ENCODE measurements around the gene DHX36.
A peak's percentile ranks its signal among the peaks of the same experiment; 100 is the strongest.

Gene DHX36

DNA sequence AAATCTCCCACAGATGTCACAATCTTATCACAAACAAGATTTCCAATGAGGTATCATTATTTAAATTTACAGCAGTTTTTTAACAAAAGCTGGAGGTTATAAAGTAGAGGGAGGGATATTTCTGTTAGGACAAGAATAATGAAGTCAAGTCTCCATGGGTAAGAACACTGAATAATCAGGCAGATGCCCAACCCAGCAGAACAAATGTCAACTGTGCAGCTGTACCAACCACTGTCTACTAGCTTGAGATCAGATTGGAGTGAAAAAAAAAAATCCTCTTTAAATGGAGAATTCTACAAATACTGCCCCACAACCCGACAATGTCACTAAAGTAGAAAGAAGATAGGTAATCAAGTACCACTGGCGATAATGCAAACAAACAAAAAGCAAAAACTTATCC lies 30.3 kb downstream of the DHX36 start:
- no peak for FAIRE-seq
- no peak for DNase-seq (ENCODE audit: low spot score)

DNA sequence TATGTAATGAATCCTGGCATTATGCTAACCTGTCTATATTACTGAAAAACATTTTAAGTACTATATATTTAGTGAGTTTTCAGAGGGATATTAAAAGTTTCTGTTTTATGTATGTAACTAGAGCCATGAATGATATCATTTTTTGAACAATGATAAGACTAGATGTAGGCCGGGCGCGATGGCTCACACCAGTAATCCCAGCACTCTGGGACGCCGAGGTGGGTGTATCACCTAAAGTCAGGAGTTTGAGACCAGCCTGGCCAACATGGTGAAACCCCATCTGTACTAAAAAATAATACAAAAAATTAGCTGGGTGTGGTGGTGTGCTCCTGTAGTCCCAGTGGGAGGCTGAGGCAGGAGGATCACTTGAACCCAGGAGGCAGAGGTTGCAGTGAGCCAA lies 34.1 kb downstream of the DHX36 start:
- FAIRE-seq (no peak), DNase-seq (ENCODE audit: low spot score) (no peak)

DNA sequence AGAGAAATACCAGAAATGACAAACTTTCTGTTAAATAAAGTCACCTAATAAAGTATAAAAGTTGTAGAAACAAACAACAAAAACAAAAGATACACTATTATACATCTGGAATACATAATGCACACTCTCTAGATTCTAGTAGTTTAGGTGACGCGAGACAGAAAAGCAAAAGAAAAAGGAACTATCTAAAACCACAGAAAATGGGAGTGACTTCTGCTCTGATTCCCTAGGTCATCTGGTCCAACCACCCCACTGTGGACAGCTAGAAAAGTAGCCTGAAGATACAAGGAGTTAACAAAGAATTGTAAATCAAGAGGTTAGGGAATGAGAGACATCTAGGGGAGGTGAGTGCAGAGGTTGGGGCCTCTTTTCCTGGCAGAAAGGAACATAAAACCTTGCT lies 39.1 kb downstream of the DHX36 start:
- FAIRE-seq (no peak), DNase-seq (ENCODE audit: low spot score) (no peak)

GRCh38 chr3:154280161-154280560 lies 44.1 kb downstream of the DHX36 start:
- FAIRE-seq = no peak
- DNase-seq (ENCODE audit: low spot score) = no peak

GRCh38 chr3:154275965-154276364 lies 48.3 kb downstream of the DHX36 start:
- FAIRE-seq (no peak), DNase-seq (ENCODE audit: low spot score) (no peak)

- FAIRE-seq (no peak), DNase-seq (ENCODE audit: low spot score) (no peak)
Observed at GRCh38 chr3:154275292-154275691, 49.0 kb downstream of the DHX36 start.

DNA sequence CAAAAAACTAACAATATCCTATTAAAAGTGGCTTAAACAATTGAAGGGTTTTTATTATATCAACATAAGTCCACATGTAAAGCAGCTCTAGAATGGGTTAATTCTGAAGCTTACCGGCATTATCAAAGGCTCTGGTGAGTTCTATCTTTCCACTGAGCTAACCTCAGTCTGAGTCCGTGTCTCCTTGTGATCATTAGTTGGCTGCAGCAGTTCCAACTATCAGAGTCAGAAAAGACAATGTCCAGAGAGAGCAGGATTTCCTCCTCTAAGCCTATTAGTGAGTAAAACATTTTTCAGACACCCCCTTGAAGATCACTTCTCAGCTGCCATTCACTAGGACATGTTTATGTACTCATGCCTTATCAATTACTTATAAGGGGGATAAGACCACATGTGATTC lies 49.9 kb downstream of the DHX36 start:
- FAIRE-seq = no peak
- no peak for DNase-seq (ENCODE audit: low spot score)

- FAIRE-seq (no peak), DNase-seq (ENCODE audit: low spot score) (no peak)
Observed at GRCh38 chr3:154273381-154273780, 50.9 kb downstream of the DHX36 start.

GRCh38 chr3:154254527-154254926 lies 69.8 kb downstream of the DHX36 start:
- FAIRE-seq (no peak), DNase-seq (ENCODE audit: low spot score) (no peak)

DNA sequence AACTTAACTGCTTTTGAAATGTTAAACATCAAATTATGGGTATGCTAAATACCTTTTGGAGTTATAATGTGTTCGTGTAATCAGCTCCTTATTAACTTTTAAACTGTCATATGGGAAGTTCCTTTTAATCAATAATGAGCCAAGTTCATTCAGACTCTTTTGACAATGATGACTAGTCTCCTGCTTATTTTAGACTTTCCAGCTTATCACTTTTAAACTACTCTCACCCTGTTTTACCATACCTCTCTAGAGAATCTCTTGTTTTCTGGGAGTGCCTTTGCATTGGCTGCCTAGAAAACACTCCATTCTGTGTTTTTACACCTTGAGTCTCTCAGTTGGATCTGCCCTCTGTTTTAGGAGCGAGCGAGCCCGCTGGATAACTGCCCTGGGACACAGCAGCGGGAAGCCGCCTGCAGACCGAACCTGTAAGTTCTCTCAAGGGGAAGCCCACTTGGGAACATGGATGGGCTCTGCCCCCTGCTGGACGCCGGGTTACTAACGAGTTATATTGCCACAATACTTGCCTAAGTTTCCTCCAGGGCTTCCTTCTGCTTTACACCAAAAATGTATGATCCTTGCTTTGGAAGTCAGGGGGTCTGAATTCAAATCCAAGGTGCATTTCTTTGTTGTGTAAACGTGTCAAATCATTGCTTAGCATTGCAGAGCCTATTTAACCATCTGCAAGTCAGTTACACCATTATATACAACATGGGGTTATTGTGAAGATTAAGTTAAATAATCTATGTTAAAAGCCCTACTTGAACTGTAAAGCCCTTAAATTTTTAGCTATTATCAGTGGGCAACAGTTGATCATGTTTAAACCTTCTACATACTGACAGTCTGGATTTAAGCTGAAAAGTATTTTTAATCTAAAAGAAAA lies 71.3 kb downstream of the DHX36 start:
- DNase-seq (ENCODE audit: low spot score) = peak; percentile 73
- no peak for FAIRE-seq

DNA sequence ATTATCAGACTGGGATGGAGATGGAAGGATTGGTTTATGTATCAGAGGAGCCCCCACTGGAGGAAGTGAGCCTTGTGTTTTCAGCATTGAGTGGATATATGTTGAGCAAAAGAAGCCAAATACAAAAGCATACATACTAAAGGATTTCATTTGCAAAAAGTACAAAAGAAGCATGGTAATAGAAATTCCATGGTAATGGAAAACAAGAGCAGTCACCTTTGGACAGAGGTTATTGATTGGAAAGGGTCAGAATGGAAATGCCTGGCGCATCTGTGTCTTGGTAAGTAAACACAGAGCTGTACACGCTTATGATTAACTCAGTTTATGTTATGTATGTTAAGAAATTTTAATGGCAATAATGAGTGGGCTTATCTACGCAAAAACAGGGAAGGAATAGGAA lies 72.7 kb downstream of the DHX36 start:
- DNase-seq (ENCODE audit: low spot score) (no peak), FAIRE-seq (no peak)

DNA sequence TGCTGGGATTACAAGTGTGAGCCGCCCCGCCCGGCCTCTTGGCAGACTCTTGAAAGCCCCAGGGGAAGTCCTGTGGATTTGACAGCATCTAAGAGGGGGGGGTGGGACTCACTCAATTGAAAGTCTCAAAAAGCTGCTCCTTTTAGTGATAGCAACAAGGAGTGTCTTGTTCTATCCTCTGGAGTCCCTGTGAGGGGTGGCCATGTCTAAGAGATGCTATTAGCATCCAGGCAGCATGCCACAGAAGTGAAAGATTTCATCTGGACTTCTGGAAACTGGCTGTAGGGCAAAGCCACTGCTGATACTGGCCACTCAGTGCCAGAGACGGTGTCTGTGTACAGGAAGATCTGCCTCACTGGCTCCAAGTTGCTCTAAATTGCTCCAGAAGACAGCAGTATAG lies 74.0 kb downstream of the DHX36 start:
- DNase-seq (ENCODE audit: low spot score) = no peak
- FAIRE-seq = no peak

DNA sequence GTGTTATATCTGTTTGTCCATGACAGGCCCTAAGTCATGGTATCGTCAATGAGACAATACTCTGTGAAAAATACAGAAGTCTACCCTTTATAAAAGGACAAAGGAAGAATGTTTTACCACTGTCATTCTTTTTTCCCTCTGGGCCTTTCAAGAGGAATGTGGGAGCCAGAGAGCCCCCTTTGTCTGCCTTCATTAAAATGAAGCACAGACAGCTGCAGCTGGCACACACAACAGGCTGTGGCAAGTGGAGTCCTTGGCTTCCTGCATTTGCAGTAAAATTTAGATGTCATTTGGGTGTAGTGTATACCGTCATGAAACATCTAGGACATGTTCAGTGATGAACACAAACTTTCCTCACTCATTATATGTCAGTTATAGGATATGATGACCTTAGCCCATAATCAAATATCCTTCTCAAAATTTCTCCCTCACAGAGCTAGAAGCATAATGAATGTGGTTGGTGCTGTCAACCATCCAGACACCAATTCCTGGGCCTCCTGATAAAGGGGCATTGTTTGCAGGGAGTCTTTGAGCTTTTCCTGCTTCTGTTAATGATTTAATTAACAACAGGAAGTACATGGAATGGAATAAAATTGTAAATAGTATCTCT lies 76.4 kb downstream of the DHX36 start:
- FAIRE-seq (no peak), DNase-seq (ENCODE audit: low spot score) (no peak)

DNA sequence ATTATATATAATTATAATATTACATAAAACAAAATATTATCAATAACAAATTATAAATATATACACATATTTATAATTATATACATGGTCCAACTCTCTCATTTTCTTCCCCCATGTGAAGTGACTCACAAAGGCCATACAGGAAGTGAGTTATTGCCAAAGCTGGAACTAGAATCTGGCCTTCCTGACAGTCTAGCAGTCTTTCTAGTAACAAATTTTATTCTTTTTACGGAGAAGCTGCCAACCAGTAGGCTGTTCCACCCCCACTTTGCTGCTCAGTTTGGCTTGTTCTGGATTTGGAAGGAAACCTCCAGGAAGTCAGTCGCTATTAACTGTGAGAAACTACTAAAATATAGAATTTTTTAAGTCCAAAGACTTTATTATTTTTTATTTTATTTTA lies 79.6 kb downstream of the DHX36 start:
- DNase-seq (ENCODE audit: low spot score) (no peak), FAIRE-seq (no peak)

- DNase-seq (ENCODE audit: low spot score) (no peak), FAIRE-seq (no peak)
Observed at GRCh38 chr3:154243353-154243752, 80.9 kb downstream of the DHX36 start.

GRCh38 chr3:154242766-154243165 lies 81.5 kb downstream of the DHX36 start:
- FAIRE-seq (no peak), DNase-seq (ENCODE audit: low spot score) (no peak)

DNA sequence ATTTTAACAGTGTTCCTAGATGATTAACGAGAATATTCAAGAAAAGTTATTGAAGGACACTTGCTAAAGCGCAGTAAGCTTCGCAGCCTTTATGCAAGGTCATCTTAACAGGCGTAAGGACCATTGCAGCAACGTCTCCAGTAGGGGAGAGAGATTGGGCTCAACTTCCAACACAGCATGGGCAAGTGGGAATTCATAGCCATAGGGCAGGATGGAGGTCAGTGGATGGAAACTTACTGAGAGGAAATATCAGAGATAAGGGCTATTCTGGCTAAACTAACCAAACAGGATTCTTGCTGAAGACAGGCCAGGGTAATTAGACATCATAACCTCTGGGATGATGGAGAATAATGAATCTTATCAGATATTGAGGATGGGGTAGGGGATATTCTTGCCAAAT lies 82.8 kb downstream of the DHX36 start:
- DNase-seq (ENCODE audit: low spot score) (no peak), FAIRE-seq (no peak)

- DNase-seq (ENCODE audit: low spot score) = no peak
- no peak for FAIRE-seq
Observed at GRCh38 chr3:154240235-154240634, 84.1 kb downstream of the DHX36 start.

DNA sequence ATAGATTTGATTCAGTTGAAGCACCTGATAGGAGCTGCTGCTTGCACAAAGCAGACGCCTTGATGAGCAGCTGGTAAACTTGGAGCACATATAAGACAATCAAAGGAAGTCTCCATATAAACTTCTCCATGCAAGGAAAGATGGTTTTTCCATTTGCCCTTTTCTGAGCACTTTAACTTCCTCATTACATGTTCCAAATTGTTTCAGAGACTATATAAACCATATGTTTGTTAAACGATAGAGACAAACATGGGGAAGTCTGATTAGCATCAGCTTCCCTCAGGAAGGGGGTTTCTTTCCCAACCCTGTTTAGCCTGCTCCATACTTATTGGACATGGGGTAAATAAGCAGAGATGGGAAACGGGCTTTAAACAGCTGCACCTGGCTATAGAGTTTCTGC lies 88.0 kb downstream of the DHX36 start:
- DNase-seq (ENCODE audit: low spot score) = no peak
- FAIRE-seq = no peak

DNA sequence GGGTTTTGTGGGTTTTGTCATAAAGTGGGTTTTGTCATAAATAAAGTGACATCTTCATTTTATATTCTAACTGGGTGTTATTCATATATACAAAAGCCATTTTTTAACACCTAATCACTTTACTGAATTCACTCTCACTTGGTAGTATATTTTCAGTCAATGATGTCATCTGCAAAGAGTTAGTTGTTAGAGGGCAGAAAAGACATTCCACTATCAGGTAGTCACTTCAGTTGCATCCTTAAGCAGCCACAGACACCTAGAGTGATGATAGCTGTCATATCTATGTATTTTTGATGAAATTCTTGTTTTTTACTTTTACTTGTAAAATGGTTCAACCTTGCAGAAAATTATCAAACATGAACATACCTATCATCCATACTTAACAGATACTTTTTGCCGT lies 89.0 kb downstream of the DHX36 start:
- FAIRE-seq (no peak), DNase-seq (ENCODE audit: low spot score) (peak; percentile 7)

DNA sequence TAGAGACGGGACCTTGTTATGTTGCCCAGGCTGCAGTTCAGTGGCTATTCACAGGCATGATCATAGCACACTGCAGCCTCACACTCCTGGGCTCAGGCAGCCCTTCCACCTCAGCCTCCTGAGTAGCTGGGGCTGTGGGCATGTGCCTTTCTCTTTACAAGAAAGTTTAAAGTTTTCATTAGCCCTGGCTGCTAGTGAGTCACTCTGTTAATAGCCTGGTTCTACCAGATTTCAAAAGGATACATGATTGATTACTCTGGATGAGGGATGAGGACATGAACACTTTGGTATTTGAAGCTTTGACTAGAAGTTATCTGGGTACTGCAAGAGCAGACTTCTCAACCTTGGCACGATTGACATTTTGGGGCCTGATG lies 95.1 kb downstream of the DHX36 start:
- FAIRE-seq (no peak), DNase-seq (ENCODE audit: low spot score) (no peak)

DNA sequence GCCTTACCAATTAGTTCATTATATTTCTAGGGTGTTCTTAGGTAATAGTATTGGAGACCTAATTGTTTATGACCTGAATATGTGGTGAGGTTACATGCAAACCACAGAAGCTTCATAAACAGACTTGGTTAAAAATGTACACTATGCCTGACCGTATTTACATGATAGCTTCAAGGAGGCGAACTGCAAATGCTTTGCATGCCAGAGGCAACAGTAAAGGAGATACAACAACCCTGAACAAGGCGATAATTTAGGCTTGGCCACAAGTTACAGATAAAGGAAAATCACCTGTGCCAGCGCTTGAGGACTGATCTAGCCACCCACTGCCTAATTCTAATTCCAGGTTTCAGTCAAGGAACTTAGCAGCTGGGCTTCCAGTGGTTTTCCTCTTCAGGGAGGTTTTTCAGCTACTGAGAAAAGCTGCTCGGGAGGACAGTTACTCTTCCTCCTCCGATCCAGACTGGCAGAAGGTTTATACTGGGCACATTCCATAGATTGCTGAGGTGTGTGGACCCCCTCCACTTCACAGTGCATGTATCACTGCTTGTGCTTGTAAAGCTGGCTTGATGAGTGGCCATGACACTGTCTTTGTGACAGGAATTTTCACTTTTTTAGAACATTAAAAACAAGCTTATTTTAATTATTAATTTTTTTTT lies 95.6 kb downstream of the DHX36 start:
- DNase-seq (ENCODE audit: low spot score) (no peak), FAIRE-seq (no peak)

DNA sequence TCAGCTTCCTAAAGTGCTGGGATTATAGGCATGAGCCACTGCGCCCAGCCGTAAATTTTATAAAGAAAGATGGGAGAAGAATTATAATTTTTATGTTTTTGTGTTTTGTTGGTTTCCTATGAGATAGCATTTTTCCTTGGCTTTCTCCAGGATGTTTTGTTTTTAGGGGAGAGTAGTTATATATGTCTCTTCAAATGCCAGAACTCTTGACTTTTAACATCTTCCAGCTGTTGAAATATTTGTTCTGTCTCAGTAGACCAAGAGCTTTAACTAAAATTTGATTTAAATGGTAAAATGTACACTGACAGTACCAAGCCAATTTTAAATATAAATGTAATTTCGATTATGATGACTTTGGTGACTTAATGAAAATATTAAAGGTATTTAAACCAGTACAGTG lies 96.8 kb downstream of the DHX36 start:
- no peak for FAIRE-seq
- DNase-seq (ENCODE audit: low spot score) = no peak

Data from urothelium cell line (cell line).